Raji (cell line): ENCODE data around the gene PLEK2.

ENCODE experiments used
- POLR2A ChIP-seq: IDR thresholded peaks from 2 replicates; pipeline ENCODE4 v1.6.1; 2011; ENCODE audit warnings: low read depth, low read length, control low read depth; ENCODE audit not compliant: insufficient read depth

The PLEK2 gene

GRCh38 chr14:67416810-67417209 is 4.8 kb upstream of the PLEK2 start:
- TF ChIP-seq POLR2A = no peak

- no peak for TF ChIP-seq POLR2A
Observed at GRCh38 chr14:67416085-67416484, 4.1 kb upstream of the PLEK2 start.

GRCh38 chr14:67413806-67414769 is 2.1 kb upstream of the PLEK2 start:
- TF ChIP-seq POLR2A = no peak

- TF ChIP-seq POLR2A = no peak
Observed at GRCh38 chr14:67411370-67411769, 595 bp downstream of the PLEK2 start.

GRCh38 chr14:67410313-67410712 is 1.7 kb downstream of the PLEK2 start:
- TF ChIP-seq POLR2A = no peak

GRCh38 chr14:67409461-67409860 is 2.5 kb downstream of the PLEK2 start:
- TF ChIP-seq POLR2A = no peak

- no peak for TF ChIP-seq POLR2A
Observed at GRCh38 chr14:67405771-67406170, 6.2 kb downstream of the PLEK2 start.

- TF ChIP-seq POLR2A = no peak
Observed at GRCh38 chr14:67400434-67400833, 11.5 kb downstream of the PLEK2 start.

GRCh38 chr14:67397536-67397935 is 14.4 kb downstream of the PLEK2 start:
- no peak for TF ChIP-seq POLR2A

- no peak for TF ChIP-seq POLR2A
Observed at GRCh38 chr14:67396381-67396970, 15.5 kb downstream of the PLEK2 start.

GRCh38 chr14:67395876-67396189 is 16.1 kb downstream of the PLEK2 start:
- no peak for TF ChIP-seq POLR2A

GRCh38 chr14:67395086-67395875 is 16.7 kb downstream of the PLEK2 start:
- no peak for TF ChIP-seq POLR2A

GRCh38 chr14:67393689-67394088 is 18.3 kb downstream of the PLEK2 start:
- TF ChIP-seq POLR2A = no peak

- no peak for TF ChIP-seq POLR2A
Observed at GRCh38 chr14:67392800-67393199, 19.2 kb downstream of the PLEK2 start.

- TF ChIP-seq POLR2A = no peak
Observed at GRCh38 chr14:67392123-67392522, 19.8 kb downstream of the PLEK2 start.

- no peak for TF ChIP-seq POLR2A
Observed at GRCh38 chr14:67391268-67391667, 20.7 kb downstream of the PLEK2 start.
